K562 (cell line): ENCODE results near the gene SPAG7. TPM values are rescaled to one million over a fixed set of nuclear protein-coding genes. Genes with fewer than 3 reads are reported as not detected.

Experiments
- BDP1 ChIP-seq: IDR thresholded peaks from 3 replicates; pipeline ENCODE4 v1.6.1; 2011; ENCODE audit not compliant: insufficient read length, insufficient read depth
- CBX3 ChIP-seq, 2 experiments: IDR thresholded peaks; 1 replicate in 1 of 2; 2 replicates in 1 of 2; pipeline ENCODE4 v1.6.1; 2012; ENCODE audit warnings: inconsistent platforms in 2 of 2, low read length in 2 of 2, borderline replicate concordance in 1 of 2, control low read depth in 1 of 2
- CREM ChIP-seq: IDR thresholded peaks from 2 replicates; pipeline ENCODE4 v1.6.1; 2014; ENCODE audit warnings: antibody characterized with exemption, low read depth
- ETV5 ChIP-seq: sonication (generic); formaldehyde crosslinking; IDR thresholded peaks from 2 replicates; pipeline ENCODE4 v1.4.0; 2020; ENCODE audit warnings: low read depth, mild to moderate bottlenecking, missing genetic modification reagents
- MECOM ChIP-seq: fragments of 250-450 bp; sonication (Bioruptor Pico); IDR thresholded peaks from 2 replicates; pipeline ENCODE4 v1.8.0; 2022; ENCODE audit warnings: inconsistent platforms
- NFXL1 ChIP-seq: fragments of 450-650 bp; formaldehyde crosslinking; IDR thresholded peaks from 2 replicates; pipeline ENCODE4 v1.4.0; 2021; ENCODE audit warnings: mild to moderate bottlenecking
- NONO ChIP-seq, 2 experiments: fragments of 200-400 bp in 1 of 2; fragments of 450-650 bp in 1 of 2; formaldehyde crosslinking in 1 of 2; IDR thresholded peaks; 2 replicates each; pipeline ENCODE4 v1.6.1; 2017; ENCODE audit warnings: low read depth in 2 of 2, mild to moderate bottlenecking in 2 of 2, moderate library complexity in 2 of 2, low read length in 1 of 2
- NRF1 ChIP-seq, 2 experiments: fragments of 450-650 bp; IDR thresholded peaks in 1 of 2; conservative IDR thresholded peaks in 1 of 2; 2 replicates each; pipeline ENCODE4 v1.6.1; 2014; ENCODE audit warnings: mild to moderate bottlenecking in 2 of 2
- RBM17 ChIP-seq: fragments of 200-400 bp; formaldehyde crosslinking; IDR thresholded peaks from 2 replicates; pipeline ENCODE4 v1.6.1; 2017; ENCODE audit warnings: low read depth, mild to moderate bottlenecking, low read length, borderline replicate concordance
- polyA plus RNA-seq, 8 experiments: library from polyadenylated mRNA; depleted of rRNA in 4 of 8; stranded (reverse) in 5 of 8; unstranded in 3 of 8; fragments of >200 nt; fragmentation: Nextera tagmentation in 2 of 8; fragmentation: Illumina TruSeq in 1 of 8; extraction: Ambion mirVana in 2 of 8; extraction: Trizol in 1 of 8; gene quantifications; 2 replicates each; pipeline versions ENCODE4 v1.2.1 to v1.2.3, GENCODE V29; 2011 to 2014; ENCODE audit warnings: inconsistent platforms in 1 of 8, missing spikeins in 1 of 8
- total RNA-seq, 7 experiments: library from RNA; depleted of rRNA in 6 of 7; stranded (reverse); fragments of >200 nt in 6 of 7; fragmentation: Illumina TruSeq in 2 of 7; extraction: Trizol in 2 of 7; gene quantifications; 2 replicates each; pipeline versions ENCODE4 v1.2.1 to v1.2.3, GENCODE V29; 2011 to 2021; ENCODE audit warnings: low replicate concordance in 1 of 7
- TF ChIP-seq, protein P1 (sequence below): fragments of 250-450 bp; sonication (Bioruptor Pico); IDR thresholded peaks from 2 replicates; pipeline ENCODE4 v1.5.0; 2020; ENCODE audit warnings: mild to moderate bottlenecking, borderline replicate concordance
- TF ChIP-seq, protein P2 (sequence below): fragments of 450-650 bp; formaldehyde crosslinking; IDR thresholded peaks from 2 replicates; pipeline ENCODE4 v1.4.0; 2022; ENCODE audit warnings: missing genetic modification characterization
- TF ChIP-seq, protein P3 (sequence below), 3 experiments: IDR thresholded peaks in 2 of 3; conservative IDR thresholded peaks in 1 of 3; 2 replicates each; pipeline ENCODE4 v1.5.1; 2011 to 2012; ENCODE audit warnings: low read length in 3 of 3, mild to moderate bottlenecking in 3 of 3, control low read depth in 2 of 3, improper control_type of control experiment in 1 of 3, inconsistent platforms in 1 of 3, low read depth in 1 of 3, mixed read lengths in 1 of 3, moderate library complexity in 1 of 3; ENCODE audit not compliant: insufficient read depth in 2 of 3
- TF ChIP-seq, protein P4 (sequence below): fragments of 450-650 bp; IDR thresholded peaks from 2 replicates; pipeline ENCODE4 v1.6.1; 2016; ENCODE audit warnings: borderline replicate concordance
- TF ChIP-seq, protein P5 (sequence below): fragments of 450-650 bp; IDR thresholded peaks from 2 replicates; pipeline ENCODE4 v1.6.1; 2017; ENCODE audit warnings: antibody characterized with exemption
- TF ChIP-seq, protein P6 (sequence below), 2 experiments: IDR thresholded peaks; 2 replicates each; pipeline ENCODE4 v1.6.1; 2011; ENCODE audit warnings: borderline replicate concordance in 1 of 2, control low read depth in 1 of 2, low read depth in 1 of 2, low read length in 1 of 2, mild to moderate bottlenecking in 1 of 2, mixed read lengths in 1 of 2, moderate library complexity in 1 of 2; ENCODE audit not compliant: insufficient read depth in 1 of 2, insufficient read length in 1 of 2, poor library complexity in 1 of 2, severe bottlenecking in 1 of 2; ENCODE audit errors: extremely low read depth in 1 of 2

The SPAG7 gene
- total and polyA plus RNA-seq, 9 of the 15 experiments (the other 6 are each of a cell fraction or from before 2014, with no cell fraction given), result 5.6 to 53.5 (median 36.3) TPM

DNA sequence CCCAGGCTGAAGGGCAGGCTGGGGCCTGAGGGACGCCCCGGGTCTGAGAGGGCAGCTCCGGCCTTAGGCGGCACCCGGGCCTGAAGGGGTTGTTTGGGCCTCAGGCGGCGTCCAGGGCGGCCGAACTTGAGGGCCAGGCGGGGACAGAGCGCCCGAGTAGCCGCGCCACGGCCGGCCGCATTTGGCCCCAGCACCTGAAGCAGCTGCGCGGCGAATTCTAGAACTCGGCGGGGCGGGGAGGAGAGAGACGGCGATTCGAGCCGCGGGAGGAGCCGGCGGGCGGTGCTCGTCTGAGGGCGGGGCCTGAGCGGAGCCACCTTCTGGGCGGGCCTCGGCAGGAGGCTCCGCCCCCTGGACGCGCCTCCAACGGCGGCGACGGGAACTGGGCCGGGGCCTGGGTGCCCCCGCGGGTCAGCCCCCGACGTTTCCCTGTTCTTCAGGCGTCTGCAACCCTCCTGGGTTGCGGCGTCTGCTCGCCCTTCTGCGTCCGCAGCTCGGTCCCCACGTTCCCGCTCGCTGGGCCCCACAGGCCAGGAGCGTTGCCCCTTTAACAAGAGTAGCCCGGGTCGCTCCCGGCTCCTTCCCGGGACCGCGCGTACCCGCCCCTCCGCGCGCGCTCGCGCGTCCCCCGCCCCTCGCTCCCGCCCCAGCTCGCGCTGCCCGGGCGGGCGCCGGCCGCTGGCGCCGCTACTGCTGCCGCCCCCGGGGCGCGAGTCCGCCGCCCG is 29.8 kb upstream of the SPAG7 start, which contains the start of the genes INCA1 and KIF1C (continued):
- TF ChIP-seq NONO (IDR thresholded peaks at IDR 0.05; ENCODE audit: low read depth in 2 of 2, low read length in 1 of 2) (peak in 1 of 2 experiments; percentile 55; a peak in 1 of 4 replicates), NFXL1 (CRISPR knock-in tag) (no peak), MECOM (CRISPR knock-in tag) (no peak), ETV5 (CRISPR knock-in tag) (no peak), NRF1 (conservative IDR thresholded peaks at IDR 0.05 in 1 of 2, IDR thresholded peaks at IDR 0.05 in 1 of 2) (peak; percentile 77 to 81), RBM17 (no peak), CREM (peak; percentile 8; the same call in 1 of the 2 replicates), CBX3 (IDR thresholded peaks at IDR 0.05; ENCODE audit: borderline replicate concordance in 1 of 2, low read length in 2 of 2) (no peak), BDP1 (no peak)
- TF ChIP-seq, protein P1, sequence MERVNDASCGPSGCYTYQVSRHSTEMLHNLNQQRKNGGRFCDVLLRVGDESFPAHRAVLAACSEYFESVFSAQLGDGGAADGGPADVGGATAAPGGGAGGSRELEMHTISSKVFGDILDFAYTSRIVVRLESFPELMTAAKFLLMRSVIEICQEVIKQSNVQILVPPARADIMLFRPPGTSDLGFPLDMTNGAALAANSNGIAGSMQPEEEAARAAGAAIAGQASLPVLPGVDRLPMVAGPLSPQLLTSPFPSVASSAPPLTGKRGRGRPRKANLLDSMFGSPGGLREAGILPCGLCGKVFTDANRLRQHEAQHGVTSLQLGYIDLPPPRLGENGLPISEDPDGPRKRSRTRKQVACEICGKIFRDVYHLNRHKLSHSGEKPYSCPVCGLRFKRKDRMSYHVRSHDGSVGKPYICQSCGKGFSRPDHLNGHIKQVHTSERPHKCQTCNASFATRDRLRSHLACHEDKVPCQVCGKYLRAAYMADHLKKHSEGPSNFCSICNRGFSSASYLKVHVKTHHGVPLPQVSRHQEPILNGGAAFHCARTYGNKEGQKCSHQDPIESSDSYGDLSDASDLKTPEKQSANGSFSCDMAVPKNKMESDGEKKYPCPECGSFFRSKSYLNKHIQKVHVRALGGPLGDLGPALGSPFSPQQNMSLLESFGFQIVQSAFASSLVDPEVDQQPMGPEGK (CRISPR knock-in tag), result no peak
- TF ChIP-seq, protein P2, sequence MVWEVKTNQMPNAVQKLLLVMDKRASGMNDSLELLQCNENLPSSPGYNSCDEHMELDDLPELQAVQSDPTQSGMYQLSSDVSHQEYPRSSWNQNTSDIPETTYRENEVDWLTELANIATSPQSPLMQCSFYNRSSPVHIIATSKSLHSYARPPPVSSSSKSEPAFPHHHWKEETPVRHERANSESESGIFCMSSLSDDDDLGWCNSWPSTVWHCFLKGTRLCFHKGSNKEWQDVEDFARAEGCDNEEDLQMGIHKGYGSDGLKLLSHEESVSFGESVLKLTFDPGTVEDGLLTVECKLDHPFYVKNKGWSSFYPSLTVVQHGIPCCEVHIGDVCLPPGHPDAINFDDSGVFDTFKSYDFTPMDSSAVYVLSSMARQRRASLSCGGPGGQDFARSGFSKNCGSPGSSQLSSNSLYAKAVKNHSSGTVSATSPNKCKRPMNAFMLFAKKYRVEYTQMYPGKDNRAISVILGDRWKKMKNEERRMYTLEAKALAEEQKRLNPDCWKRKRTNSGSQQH (CRISPR knock-in tag), result no peak
- TF ChIP-seq, protein P3, sequence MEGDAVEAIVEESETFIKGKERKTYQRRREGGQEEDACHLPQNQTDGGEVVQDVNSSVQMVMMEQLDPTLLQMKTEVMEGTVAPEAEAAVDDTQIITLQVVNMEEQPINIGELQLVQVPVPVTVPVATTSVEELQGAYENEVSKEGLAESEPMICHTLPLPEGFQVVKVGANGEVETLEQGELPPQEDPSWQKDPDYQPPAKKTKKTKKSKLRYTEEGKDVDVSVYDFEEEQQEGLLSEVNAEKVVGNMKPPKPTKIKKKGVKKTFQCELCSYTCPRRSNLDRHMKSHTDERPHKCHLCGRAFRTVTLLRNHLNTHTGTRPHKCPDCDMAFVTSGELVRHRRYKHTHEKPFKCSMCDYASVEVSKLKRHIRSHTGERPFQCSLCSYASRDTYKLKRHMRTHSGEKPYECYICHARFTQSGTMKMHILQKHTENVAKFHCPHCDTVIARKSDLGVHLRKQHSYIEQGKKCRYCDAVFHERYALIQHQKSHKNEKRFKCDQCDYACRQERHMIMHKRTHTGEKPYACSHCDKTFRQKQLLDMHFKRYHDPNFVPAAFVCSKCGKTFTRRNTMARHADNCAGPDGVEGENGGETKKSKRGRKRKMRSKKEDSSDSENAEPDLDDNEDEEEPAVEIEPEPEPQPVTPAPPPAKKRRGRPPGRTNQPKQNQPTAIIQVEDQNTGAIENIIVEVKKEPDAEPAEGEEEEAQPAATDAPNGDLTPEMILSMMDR (IDR thresholded peaks at IDR 0.05 in 2 of 3, conservative IDR thresholded peaks at IDR 0.05 in 1 of 3; ENCODE audit: insufficient read depth in 2 of 3, low read depth in 1 of 3, low read length in 3 of 3), result no peak
- TF ChIP-seq, protein P4, sequence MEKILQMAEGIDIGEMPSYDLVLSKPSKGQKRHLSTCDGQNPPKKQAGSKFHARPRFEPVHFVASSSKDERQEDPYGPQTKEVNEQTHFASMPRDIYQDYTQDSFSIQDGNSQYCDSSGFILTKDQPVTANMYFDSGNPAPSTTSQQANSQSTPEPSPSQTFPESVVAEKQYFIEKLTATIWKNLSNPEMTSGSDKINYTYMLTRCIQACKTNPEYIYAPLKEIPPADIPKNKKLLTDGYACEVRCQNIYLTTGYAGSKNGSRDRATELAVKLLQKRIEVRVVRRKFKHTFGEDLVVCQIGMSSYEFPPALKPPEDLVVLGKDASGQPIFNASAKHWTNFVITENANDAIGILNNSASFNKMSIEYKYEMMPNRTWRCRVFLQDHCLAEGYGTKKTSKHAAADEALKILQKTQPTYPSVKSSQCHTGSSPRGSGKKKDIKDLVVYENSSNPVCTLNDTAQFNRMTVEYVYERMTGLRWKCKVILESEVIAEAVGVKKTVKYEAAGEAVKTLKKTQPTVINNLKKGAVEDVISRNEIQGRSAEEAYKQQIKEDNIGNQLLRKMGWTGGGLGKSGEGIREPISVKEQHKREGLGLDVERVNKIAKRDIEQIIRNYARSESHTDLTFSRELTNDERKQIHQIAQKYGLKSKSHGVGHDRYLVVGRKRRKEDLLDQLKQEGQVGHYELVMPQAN, result peak; percentile 67; the same call in 1 of the 2 replicates
- TF ChIP-seq, protein P5, sequence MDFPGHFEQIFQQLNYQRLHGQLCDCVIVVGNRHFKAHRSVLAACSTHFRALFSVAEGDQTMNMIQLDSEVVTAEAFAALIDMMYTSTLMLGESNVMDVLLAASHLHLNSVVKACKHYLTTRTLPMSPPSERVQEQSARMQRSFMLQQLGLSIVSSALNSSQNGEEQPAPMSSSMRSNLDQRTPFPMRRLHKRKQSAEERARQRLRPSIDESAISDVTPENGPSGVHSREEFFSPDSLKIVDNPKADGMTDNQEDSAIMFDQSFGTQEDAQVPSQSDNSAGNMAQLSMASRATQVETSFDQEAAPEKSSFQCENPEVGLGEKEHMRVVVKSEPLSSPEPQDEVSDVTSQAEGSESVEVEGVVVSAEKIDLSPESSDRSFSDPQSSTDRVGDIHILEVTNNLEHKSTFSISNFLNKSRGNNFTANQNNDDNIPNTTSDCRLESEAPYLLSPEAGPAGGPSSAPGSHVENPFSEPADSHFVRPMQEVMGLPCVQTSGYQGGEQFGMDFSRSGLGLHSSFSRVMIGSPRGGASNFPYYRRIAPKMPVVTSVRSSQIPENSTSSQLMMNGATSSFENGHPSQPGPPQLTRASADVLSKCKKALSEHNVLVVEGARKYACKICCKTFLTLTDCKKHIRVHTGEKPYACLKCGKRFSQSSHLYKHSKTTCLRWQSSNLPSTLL, result no peak
- TF ChIP-seq, protein P6, sequence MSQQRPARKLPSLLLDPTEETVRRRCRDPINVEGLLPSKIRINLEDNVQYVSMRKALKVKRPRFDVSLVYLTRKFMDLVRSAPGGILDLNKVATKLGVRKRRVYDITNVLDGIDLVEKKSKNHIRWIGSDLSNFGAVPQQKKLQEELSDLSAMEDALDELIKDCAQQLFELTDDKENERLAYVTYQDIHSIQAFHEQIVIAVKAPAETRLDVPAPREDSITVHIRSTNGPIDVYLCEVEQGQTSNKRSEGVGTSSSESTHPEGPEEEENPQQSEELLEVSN (IDR thresholded peaks at IDR 0.05; ENCODE audit: borderline replicate concordance in 1 of 2, extremely low read depth in 1 of 2, insufficient read depth in 1 of 2, insufficient read length in 1 of 2, low read depth in 1 of 2, low read length in 1 of 2, poor library complexity in 1 of 2, severe bottlenecking in 1 of 2), result peak; percentile 33 to 44
